ENCODE results near the gene RIMKLA.

The RIMKLA gene

DNA sequence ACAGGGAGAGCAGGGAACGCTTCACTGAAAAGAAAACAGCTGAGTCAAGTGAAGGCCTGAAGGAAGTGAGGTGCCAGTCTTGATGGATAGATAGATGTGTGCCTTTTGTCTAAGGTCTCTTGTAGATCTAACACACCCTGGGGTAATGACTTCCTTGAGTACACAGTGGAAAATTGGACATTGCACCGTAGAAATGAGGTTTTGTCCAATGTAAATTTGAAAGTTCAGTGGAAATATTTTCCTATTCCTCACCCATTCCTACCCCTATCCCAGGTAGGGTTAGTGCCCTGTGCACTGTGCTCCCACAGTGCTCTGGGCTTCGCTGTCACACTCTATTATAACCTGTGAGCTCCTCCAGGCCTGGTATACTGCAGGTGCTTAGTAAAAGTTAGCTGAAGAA is 50.9 kb downstream of the RIMKLA start:
- no peak for DNase-seq

DNA sequence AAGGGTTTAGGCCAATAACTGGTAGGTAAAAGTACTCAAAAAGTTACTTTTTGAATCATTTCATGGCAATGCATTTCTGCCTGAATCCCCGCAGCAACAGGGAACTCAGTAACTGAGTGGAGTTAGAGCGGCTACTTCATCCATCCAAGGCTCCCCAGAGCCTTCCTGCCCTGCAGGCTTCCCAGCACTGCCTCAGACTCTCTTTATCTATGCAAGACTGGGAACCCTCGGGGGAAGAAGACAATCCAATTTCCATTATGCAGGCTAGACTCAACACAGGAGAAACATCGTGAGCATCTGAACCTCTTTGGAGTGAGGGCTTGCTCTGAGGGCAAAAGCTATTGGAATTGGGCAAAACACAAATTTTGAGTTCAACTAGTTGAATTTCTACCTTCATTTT is 52.1 kb downstream of the RIMKLA start:
- DNase-seq: no peak

DNA sequence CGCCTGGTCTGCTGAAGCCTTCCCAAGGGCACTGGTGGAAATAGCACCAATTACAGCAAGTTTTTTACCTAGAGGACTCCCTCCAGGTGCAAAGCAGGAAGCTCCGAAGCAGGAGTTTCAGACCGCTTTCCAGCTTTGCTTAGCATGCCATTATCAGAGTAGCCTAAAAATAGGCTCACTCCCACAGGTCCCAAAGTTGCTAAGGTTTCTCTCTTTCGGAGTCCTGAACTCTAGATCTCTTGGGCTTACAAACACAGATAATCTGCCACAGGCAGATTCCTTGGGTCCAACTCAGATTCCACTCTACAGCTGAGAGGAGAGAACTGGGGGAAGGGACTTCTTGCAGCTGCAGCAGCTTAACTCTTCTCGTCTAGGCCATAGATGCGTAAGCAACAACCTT is 52.8 kb downstream of the RIMKLA start:
- DNase-seq: no peak

DNA sequence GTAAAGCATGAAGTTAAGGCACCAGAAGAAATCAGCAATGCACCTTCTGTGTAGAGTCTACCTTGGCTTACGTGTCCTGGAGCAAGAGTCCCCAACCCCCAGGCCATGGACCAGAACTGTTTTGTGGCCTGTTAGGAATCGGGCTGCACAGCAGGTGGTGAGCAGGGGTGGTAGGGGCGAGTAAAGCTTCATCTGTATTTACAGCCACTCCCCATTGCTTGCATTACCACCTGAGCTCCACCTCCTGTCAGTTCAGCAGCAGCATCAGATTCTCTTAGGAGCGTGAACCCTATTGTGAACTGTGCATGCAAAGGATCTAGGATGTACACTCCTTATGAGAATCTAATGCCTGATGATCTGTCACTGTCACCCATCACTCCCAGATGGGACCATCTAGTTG is 53.7 kb downstream of the RIMKLA start:
- DNase-seq: no peak

DNA sequence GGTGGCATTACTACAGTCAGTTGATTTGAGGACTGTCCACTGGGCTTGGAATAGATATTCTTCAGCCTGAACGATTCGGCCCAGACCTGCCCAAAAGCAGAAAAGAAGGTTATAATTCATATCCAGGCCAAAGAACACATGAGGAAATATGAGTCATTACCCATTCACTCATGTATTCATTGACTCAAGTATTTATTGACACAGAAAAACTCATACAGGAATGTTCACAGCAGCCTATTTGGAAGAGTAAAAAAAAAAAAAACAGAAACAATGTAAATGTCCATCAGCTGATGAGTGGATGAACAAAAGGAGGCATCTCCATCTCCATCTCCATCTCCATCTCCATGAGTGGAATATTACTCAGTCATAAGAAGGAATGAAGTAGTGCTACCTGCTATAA is 59.3 kb downstream of the RIMKLA start:
- no peak for DNase-seq

DNA sequence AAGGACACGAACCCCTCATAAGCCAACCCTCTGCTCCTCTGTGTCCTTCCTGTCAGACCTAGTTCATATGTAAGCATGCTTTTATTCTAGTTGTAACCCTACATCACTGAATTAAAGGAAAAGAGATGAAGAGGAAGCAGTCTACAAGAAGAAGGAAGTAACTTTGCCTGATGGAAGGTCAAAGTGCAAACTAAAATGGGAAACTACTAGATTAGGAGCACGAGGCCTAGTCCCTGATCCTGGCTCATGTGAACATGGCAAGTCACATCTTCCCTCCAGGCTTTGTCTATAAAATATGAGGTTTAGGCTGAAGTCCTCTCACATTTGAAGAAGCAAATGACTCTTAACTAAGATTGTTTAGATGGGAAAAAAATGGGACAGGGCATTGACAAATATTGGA is 62.1 kb downstream of the RIMKLA start:
- peak; percentile 61 for DNase-seq

DNA sequence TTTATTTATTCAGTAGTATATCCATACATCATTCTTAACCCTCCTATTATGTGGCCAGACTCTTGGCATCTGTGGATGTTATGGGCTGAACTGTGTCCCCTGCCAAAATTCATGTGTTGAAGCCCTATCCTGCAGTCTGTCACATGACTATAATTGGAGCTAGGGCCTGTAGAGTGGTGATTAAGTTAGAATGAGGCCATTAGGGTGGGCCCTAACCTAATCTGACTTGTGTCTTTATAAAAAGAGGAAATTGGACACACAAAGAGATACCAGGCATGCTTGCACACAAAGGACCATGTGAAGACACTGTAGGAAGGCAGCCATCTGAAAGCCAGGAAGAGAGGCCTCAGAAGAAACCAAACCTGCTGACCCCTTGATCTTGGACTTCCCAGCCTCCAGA is 68.7 kb downstream of the RIMKLA start:
- DNase-seq: peak; percentile 4

DNA sequence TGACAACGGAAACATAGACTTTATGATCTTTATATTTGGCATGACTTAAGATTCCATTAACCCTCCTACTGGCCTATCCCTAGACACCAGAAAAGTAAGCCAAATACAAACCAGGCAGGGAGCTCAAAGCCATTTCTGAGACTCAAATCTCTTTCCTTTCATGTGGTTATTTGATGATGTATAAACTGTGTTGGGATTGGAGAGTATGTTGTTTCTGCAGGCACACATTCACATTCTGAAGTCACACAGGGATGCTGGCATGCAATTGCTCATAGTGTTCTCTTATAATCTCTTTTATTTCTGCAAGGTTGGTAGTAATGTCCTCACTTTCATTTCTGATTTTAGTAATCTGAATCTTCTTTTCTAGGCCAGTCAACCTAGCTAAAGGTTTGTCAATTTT is 69.5 kb downstream of the RIMKLA start:
- no peak for DNase-seq

DNA sequence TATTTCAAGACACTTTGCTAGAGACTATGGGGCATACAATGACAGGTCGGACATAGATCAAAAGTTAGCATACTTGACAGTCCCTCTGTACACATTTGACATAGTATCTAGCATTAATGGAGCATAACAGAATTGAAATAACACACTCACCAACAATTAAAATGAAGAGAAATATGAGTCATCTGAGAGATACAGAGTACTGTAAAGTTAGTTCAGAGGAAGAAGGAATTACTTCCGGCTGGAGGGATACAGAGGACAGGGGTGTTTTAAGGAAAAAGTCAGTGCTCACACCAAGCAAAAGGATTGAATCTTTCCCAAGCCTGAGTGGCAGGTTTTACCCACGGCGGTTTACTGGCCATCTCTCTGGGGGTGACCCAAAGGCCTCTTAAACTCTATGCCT is 72.8 kb downstream of the RIMKLA start:
- DNase-seq: no peak

DNA sequence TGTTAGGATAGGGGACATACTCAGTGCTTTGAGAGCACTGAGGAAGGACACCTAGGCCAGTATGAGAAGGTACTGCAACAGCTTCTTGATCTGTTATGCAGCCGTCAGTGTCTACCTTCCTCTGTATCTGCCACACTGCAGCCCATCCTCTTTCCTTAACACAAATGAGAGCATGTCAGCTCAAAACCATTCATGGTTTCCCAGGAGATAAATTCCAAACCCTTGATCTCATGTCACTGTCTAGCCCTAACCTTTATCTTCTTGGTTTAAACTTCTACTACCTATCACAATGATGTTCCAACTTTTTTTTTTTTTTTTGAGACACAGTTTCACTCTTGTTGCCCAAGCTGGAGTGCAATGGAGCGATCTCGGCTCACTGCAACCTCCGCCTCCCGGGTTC is 73.8 kb downstream of the RIMKLA start:
- no peak for DNase-seq

DNA sequence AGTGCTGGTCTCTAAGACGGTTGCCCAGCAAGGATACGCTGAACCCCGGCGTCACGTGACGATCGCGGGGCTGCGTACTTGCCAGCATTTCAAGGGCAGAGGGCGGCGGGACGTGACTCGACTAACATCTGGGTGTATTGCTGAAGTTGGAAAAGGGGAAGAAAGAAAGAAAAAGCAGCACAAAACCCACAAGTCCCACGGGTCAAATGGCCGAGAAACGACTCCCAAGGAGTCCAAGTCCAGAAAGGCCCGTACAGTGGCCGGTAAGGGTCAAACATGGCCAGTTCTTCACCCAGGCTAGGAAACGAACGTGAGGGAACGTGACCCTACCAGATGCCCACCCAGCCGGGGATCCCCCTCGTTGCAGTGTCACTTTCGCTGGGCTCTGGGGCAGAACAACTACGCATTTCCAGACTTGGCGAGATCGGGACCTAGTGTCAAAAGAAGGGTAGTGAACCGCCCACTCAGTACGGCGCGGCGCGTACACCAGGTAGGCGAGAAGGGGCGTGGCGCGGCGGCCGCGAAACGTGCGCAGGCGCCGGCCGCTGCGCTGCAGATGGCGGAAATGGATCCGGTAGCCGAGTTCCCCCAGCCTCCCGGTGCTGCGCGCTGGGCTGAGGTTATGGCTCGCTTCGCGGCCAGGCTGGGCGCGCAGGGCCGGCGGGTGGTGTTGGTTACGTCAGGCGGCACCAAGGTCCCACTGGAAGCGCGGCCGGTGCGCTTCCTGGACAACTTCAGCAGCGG is 75.6 kb downstream of the RIMKLA start, which contains the start of the genes PPCS and ZMYND12:
Gene PPCS, plus strand, starts transcription at position 534 of the 744 bp plus-strand sequence. Its CDS starts 23 bp downstream, at position 557.
Gene ZMYND12, minus strand, starts transcription at position 13 of the 744 bp plus-strand sequence. CDS start 25 bp downstream, outside the sequence.
- peak; percentile 91 for DNase-seq

DNA sequence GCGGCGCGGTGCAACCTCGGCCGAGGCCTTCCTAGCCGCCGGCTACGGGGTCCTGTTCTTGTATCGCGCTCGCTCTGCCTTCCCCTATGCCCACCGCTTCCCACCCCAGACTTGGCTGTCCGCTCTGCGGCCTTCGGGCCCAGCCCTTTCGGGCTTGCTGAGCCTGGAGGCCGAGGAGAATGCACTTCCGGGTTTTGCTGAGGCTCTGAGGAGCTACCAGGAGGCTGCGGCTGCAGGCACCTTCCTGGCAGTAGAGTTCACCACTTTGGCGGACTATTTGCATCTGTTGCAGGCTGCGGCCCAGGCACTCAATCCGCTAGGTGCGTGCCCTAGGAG is 76.1 kb downstream of the RIMKLA start:
- peak; percentile 72 for DNase-seq

DNA sequence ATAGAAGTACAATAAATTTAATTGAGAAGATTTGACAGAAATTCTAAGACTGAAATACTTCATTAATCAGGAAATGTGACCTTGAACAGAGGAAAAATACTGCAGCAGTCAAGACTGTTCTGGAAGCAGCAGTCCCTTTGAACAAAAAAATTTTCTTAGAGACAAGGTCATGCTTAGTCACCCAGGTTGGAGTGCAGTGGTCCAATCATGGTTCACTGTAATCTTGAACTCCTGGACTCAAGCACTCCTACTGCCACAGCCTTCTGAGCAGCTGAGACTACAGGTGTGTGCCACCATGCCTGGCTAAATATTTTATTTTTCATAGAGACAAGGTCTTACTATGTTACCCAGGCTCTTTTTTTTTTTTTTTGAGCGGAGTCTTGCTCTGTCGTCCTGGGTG is 80.6 kb downstream of the RIMKLA start:
- no peak for DNase-seq

DNA sequence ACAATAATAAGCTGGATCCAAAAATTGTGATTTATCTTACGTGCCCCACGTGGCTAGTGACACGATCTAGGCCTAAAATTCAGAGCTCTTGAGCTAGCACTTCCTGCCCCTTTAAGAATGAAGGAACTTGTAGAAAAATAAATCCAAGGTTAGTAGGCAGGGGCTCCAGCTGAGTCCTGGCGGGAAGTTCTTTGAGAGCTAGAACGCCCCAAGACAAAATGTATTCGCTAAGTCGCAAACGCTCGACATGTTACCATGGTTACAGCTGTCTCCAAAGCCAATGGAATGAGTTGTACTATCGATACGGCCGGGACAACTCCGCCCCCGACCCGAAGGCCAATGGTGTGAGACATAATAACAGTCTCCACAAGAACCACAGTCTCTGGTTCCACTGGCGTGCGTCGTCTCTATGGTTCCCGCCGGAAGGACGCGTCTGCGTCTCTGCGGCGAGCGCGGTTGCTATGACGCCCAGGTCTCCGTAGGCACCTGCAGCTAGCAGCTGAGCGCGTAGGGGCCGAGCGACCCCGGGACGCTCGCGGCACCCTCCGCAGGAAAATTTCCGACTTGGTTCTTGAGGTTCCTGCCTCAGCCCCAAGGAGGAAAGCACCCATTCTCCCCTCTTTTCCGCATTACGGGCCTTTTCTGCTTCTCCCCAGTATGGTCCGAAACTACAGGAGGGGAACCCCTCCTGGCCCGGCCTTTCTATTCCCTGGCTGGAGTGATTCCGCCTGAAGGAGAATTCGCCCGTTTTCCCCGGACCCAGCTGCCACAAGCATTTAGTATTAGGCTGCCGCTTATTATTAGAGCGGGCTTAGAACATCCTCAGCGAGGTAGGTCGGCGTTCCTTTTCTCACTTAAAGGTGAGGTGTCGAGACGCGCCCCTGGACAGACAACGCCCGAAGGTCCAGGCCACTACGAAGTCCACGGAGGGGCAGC is 82.5 kb downstream of the RIMKLA start, which contains the start of gene CCDC30:
Gene CCDC30, plus strand, starts transcription at position 459 of the 936 bp plus-strand sequence. CDS start 17,266 bp downstream, outside the sequence.
- DNase-seq: peak; percentile 97

DNA sequence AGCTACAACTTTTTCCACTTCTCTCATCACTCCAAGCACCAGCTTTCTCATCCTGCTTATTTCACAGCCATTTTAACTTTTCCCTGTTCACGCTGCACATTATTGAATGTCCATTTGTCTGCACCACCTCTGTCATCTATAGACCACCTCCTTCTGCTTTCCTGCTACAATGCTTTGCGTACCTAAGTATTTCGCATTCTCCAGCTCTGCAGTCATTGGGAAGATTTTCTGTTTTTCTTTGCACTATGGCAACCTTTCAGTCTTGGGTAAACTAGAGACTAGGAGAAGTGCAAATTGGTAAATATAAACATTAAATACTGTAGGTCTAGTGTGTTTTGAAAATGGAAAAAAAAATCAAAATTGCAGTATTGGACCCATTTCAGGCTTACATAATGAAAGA is 83.3 kb downstream of the RIMKLA start:
- DNase-seq: no peak

DNA sequence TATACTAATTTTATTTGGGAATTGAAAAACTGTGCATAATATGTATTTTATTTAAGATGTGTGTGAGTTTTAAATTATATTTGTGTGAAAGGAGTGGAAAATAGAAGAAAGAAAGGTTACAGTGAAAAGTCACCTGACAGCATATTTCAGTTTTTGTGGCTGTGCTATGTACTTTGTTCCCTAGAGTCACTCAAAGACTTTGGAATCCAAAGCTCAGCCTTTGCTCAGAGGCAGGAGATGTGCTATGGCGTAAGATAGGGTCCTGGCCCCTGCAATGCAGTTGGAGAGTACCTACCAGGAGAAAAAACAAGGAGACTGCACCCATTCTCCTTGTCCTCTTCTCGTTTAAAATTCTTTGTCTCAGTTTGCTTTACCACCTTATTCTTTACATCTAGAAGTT is 85.4 kb downstream of the RIMKLA start:
- DNase-seq: no peak

DNA sequence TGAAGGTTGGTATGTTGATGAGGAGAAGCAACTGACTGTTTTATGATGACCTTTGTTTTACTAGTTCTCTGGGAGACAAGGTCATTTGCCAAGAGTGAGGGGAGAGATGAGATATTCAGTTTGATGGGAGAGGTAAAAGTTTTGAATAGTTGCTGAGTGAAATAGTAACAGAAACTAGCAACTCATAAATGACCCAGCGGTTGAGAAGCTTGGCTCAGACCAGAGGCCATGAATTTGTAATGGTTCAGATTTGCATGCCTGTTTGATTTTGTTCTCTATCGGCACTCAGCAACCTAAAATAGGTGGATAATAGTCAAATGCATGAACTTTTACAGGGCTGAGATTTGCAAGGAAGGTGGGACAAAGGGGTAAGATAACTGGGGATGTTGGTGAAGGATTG is 89.1 kb downstream of the RIMKLA start:
- DNase-seq: no peak
